Tibial artery (tissue), 4 donors: ENCODE data around the gene E2F3.

Experiments
- DNase-seq, 2 donors: peaks; one replicate each; pipeline ENCODE4 v3.0.0-alpha.2; 2019
- H3K27ac ChIP-seq, 2 donors: fragments of 200-600 bp; sonication (generic) in 1 of 2; 1 replicate in 1 of 2; 2 replicates in 1 of 2; pipeline ENCODE4 v1.5.1; 2018 to 2019; ENCODE audit warnings: mild to moderate bottlenecking in 1 of 2
- H3K27me3 ChIP-seq, 2 donors: fragments of 200-600 bp; sonication (generic) in 1 of 2; one replicate each; pipeline versions ENCODE4 v1.5.1 to v1.6.0; 2016 to 2019
- H3K36me3 ChIP-seq, 3 donors: fragments of 200-600 bp; sonication (generic) in 2 of 3; one replicate each; pipeline ENCODE4 v1.5.1; 2016 to 2019; ENCODE audit warnings: mild to moderate bottlenecking in 2 of 3
- H3K4me1 ChIP-seq, 4 donors: fragments of 200-600 bp; sonication (generic) in 2 of 4; 1 replicate in 3 of 4; 2 replicates in 1 of 4; pipeline ENCODE4 v1.5.1; 2016 to 2019
- H3K4me3 ChIP-seq, 2 donors: fragments of 200-600 bp; sonication (generic) in 1 of 2; 1 replicate in 1 of 2; 2 replicates in 1 of 2; pipeline ENCODE4 v1.5.1; 2018 to 2019; ENCODE audit warnings: mild to moderate bottlenecking in 2 of 2
- H3K9me3 ChIP-seq, 3 donors: fragments of 200-600 bp; sonication (generic) in 1 of 3; one replicate each; pipeline ENCODE4 v1.5.1; 2016 to 2019
- CTCF ChIP-seq, 2 experiments: fragments of 200-600 bp in 1 of 2; fragments of 450-650 bp in 1 of 2; IDR thresholded peaks; one replicate each; pipeline ENCODE4 v1.5.1; 2017 to 2019; ENCODE audit warnings: antibody characterized with exemption in 2 of 2, mild to moderate bottlenecking in 1 of 2, moderate library complexity in 1 of 2
- intact Hi-C: fragments of 100-400 bp; cut with DNase I; formaldehyde crosslinking; loops from one replicate; pipeline ENCODE4 v1.15.0; 2023; ENCODE audit warnings: low total_unique reads

E2F3 gene

DNA sequence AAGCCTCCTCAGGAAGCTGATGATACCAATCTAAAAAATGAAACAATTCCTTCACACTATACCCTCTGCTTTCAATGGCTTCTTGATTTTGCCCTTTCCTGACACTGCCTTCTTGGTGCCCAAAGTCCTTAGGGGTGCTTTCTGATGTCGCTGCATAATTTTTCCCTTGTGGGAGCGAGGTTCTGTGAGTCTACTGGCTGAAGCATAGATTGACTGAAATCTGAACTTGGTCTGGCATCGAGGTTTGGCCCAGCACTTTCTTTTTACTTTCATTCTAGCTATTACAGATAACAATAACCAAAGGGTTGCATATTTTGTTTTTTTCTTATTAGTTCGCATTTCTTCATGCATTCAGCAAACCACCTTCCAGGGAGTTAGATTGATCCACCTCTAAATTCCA is 65.8 kb downstream of the E2F3 start:
- TF ChIP-seq CTCF (IDR thresholded peaks at IDR 0.05): no peak
- DNase-seq: no peak
- Histone ChIP-seq H3K4me3 (no peak overlapping the region), H3K27ac (no peak overlapping the region), H3K9me3 (no peaks in the 10 kb centered on the region), H3K4me1 (no peaks in the 10 kb centered on the region), H3K27me3 (no peaks in the 10 kb centered on the region), H3K36me3 (no peaks in the 10 kb centered on the region)
- intact Hi-C loops: no loop called here

GRCh38 chr6:20468209-20468608 is 66.5 kb downstream of the E2F3 start:
- DNase-seq: no peak
- intact Hi-C loops: no loop called here
- TF ChIP-seq CTCF (IDR thresholded peaks at IDR 0.05): no peak

DNA sequence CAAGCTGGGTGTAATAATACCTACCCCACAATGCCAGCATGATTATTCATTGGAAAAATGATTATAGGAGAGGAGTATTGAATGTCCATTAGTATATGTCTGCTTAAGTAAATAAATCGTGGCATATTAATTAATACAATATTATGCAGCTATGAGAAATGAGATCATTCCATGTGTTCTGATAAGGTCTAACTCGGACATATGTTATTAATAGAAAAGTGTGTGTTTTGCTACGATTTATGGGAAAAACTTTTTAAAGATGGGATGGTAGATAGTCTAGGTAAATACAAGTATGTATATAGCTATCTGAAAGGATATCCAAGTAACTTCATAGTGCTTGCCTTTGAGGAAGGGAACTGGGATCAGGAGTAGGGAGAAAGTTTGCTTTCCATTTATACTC is 71.1 kb downstream of the E2F3 start:
- no peaks in the 10 kb centered on the region for H3K36me3 ChIP-seq
- no peak overlapping the region for H3K27ac ChIP-seq
- no peaks in the 10 kb centered on the region for H3K4me1 ChIP-seq
- H3K9me3 ChIP-seq: no peaks in the 10 kb centered on the region
- intact Hi-C loops: no loop called here
- DNase-seq: no peak
- H3K27me3 ChIP-seq: no peaks in the 10 kb centered on the region
- no peak for TF ChIP-seq CTCF (IDR thresholded peaks at IDR 0.05)
- H3K4me3 ChIP-seq: no peak overlapping the region

More at GRCh38 chr6:20468209-20468608, 66.5 kb downstream of the E2F3 start:
- Histone ChIP-seq H3K4me1 (no peaks in the 10 kb centered on the region), H3K9me3 (no peaks in the 10 kb centered on the region), H3K27ac (no peak overlapping the region), H3K4me3 (no peak overlapping the region), H3K36me3 (no peaks in the 10 kb centered on the region), H3K27me3 (no peaks in the 10 kb centered on the region)

DNA sequence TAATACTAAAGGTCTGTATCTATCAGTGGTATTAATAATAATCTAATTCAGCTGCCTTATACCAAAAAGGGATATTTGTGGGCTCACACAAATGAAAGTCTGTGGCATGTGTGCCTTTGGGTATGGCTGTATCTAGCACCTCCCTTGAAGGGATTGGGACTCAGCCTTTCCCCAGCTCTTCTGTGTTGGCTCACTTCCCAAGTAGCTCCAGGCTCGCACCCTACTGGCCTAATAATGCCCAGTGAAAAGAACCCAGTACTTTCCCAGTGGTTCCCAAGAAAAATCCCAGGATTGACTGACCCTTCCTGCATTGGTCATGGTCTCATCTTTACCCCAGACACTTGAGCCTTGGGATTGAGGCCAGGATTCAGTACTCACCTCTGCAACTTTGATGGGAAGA is 71.8 kb downstream of the E2F3 start:
- no peaks in the 10 kb centered on the region for H3K27me3 ChIP-seq
- H3K9me3 ChIP-seq: no peaks in the 10 kb centered on the region
- H3K4me1 ChIP-seq: no peaks in the 10 kb centered on the region
- no peak overlapping the region for H3K27ac ChIP-seq
- no peaks in the 10 kb centered on the region for H3K36me3 ChIP-seq
- no peak for TF ChIP-seq CTCF (IDR thresholded peaks at IDR 0.05)
- H3K4me3 ChIP-seq: no peak overlapping the region
- no peak for DNase-seq
- intact Hi-C loops: no loop called here

GRCh38 chr6:20474874-20475542 is 73.3 kb downstream of the E2F3 start:
- Histone ChIP-seq H3K4me3 (no peak overlapping the region), H3K4me1 (no peaks in the 10 kb centered on the region), H3K9me3 (no peaks in the 10 kb centered on the region), H3K27me3 (no peaks in the 10 kb centered on the region), H3K36me3 (peaks cover 0 to 4% (median 0%) of the 10 kb centered on the region in 3 donors), H3K27ac (no peak overlapping the region)
- intact Hi-C loops: no loop called here
- no peak for DNase-seq
- TF ChIP-seq CTCF (IDR thresholded peaks at IDR 0.05): no peak
